Left lung (tissue), 10 donors: ENCODE measurements around the gene FRMD4A. TPM values are rescaled to one million over a fixed set of nuclear protein-coding genes. Genes with fewer than 3 reads are reported as not detected.

Source experiments
- ATAC-seq: fragments of 200-7000 bp; cut with Tn5 transposase; one replicate; pipeline ENCODE4 v1.9.1; 2020; ENCODE audit warnings: moderate library complexity
- DNase-seq, 4 donors: peaks; one replicate each; pipeline ENCODE4 v3.0.0-alpha.2; 2013 to 2020
- H3K27ac ChIP-seq, 2 donors: fragments of 200-600 bp; sonication (generic) in 1 of 2; one replicate each; pipeline versions ENCODE4 v1.5.0 to v1.8.0; 2020 to 2021
- H3K27me3 ChIP-seq, 2 donors: fragments of 200-600 bp; sonication (generic) in 1 of 2; one replicate each; pipeline versions ENCODE4 v1.5.0 to v1.8.0; 2020 to 2021
- H3K36me3 ChIP-seq, 2 donors: fragments of 200-600 bp; sonication (generic) in 1 of 2; one replicate each; pipeline versions ENCODE4 v1.5.0 to v1.8.0; 2020 to 2021
- H3K4me1 ChIP-seq, 2 donors: fragments of 200-600 bp; one replicate each; pipeline ENCODE4 v1.8.0; 2021
- H3K4me3 ChIP-seq, 2 donors: fragments of 200-600 bp; sonication (generic) in 1 of 2; one replicate each; pipeline versions ENCODE4 v1.5.0 to v1.8.0; 2020 to 2021; ENCODE audit warnings: mild to moderate bottlenecking in 1 of 2
- H3K9me3 ChIP-seq, 2 donors: fragments of 200-600 bp; sonication (generic) in 1 of 2; one replicate each; pipeline versions ENCODE4 v1.5.0 to v1.8.0; 2020 to 2021
- intact Hi-C, 2 donors: fragments of 100-400 bp; cut with DNase I; formaldehyde crosslinking; loops; one replicate each; pipeline versions ENCODE4 v1.11.2 to v1.14.2; 2022
- polyA plus RNA-seq, 6 donors: library from polyadenylated mRNA; unstranded; fragments of 120-200 nt; gene quantifications; one replicate each; pipeline ENCODE4 v1.2.1, GENCODE V29; 2013; ENCODE audit not compliant: insufficient read length in 6 of 6
- total RNA-seq, 2 donors: library from RNA; stranded (reverse); fragmentation: NEBNext Ultra II Directional; extraction: Animal tissue kit (Norgen Biotek cat#: 25700); gene quantifications; one replicate each; pipeline ENCODE4 v1.2.1, GENCODE V29; 2021
- TF ChIP-seq, protein P1 (sequence below), 2 donors: fragments of 200-600 bp; sonication (generic) in 1 of 2; IDR thresholded peaks; one replicate each; pipeline versions ENCODE4 v1.5.0 to v1.8.0; 2021; ENCODE audit warnings: antibody characterized with exemption in 2 of 2
- donor health status: DM: no; HTN: yes; CAD: no.
- donor health status: DM: no; HTN: no; CAD: no.

Gene FRMD4A
- total and polyA plus RNA-seq, 8 donors, result 33.9 to 62.8 (median 57.0) TPM

DNA sequence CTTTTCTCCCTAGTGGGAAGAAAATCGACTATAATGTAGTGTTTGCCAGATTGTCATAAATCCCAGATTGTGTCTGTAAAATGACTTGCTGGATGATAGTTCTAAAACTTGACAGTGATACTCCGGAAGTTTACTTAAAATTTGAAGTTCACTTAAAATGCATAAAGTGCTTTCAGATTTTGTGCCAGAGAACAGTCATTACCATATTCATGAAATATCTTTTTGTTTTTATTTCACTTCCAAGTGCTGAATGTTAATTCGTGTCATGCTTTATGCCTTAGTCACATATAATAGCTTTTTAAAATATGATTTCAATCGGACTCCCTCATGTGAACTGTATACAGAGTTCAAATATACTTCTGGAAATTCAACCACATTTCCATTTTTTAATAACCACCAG is 713.6 kb downstream of the FRMD4A start:
- peak in 2 of 4 donors; percentile 51 to 56 for DNase-seq
- no peaks in the 10 kb centered on the region for H3K27me3 ChIP-seq
- H3K27ac ChIP-seq, result no peak overlapping the region
- TF ChIP-seq, protein P1, sequence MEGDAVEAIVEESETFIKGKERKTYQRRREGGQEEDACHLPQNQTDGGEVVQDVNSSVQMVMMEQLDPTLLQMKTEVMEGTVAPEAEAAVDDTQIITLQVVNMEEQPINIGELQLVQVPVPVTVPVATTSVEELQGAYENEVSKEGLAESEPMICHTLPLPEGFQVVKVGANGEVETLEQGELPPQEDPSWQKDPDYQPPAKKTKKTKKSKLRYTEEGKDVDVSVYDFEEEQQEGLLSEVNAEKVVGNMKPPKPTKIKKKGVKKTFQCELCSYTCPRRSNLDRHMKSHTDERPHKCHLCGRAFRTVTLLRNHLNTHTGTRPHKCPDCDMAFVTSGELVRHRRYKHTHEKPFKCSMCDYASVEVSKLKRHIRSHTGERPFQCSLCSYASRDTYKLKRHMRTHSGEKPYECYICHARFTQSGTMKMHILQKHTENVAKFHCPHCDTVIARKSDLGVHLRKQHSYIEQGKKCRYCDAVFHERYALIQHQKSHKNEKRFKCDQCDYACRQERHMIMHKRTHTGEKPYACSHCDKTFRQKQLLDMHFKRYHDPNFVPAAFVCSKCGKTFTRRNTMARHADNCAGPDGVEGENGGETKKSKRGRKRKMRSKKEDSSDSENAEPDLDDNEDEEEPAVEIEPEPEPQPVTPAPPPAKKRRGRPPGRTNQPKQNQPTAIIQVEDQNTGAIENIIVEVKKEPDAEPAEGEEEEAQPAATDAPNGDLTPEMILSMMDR (IDR thresholded peaks at IDR 0.05), result no peak
- no peaks in the 10 kb centered on the region for H3K4me1 ChIP-seq
- H3K36me3 ChIP-seq, result peaks cover 0 to 83% of the 10 kb centered on the region in 2 donors
- intact Hi-C loops, result loop anchor here in 1 of 2 donors (10.0 kb wide), 1 partner anchor 158 kb away; no protein-coding TSS in a partner anchor
- ATAC-seq, result peak; percentile 26
- no peaks in the 10 kb centered on the region for H3K9me3 ChIP-seq
- H3K4me3 ChIP-seq, result no peak overlapping the region

DNA sequence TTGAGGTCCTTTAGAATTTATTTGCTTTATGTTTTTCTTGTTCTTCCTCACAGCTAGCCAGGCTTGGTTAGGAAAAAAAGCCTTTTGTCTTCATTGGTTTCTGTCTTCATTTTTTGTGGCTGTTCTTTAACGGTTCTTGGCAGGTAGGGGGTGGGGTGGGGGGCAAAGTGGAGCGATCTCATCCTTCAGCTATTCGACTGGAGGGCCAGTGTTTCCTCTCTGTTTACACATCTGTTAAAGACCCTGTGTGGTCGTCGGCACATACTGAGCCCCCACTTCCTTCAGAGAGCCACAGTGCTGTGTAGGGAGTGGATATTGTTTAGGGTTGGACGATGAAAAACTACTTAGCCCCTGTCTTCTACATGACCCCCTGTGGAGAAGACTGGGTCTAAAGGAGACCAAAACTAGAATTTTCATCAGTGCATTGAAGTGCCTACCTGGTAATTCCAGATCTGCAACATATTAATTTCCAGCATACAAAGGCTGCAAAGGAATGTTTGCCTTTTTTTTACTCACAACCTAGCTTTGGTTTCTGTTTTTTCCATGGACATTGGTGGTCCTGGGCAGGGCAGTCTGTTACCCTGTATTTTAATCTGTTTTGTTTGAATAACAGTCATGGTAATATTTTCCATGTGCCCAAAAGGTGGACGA is 714.9 kb downstream of the FRMD4A start:
- H3K36me3 ChIP-seq, result peaks cover 0 to 85% of the 10 kb centered on the region in 2 donors

DNA sequence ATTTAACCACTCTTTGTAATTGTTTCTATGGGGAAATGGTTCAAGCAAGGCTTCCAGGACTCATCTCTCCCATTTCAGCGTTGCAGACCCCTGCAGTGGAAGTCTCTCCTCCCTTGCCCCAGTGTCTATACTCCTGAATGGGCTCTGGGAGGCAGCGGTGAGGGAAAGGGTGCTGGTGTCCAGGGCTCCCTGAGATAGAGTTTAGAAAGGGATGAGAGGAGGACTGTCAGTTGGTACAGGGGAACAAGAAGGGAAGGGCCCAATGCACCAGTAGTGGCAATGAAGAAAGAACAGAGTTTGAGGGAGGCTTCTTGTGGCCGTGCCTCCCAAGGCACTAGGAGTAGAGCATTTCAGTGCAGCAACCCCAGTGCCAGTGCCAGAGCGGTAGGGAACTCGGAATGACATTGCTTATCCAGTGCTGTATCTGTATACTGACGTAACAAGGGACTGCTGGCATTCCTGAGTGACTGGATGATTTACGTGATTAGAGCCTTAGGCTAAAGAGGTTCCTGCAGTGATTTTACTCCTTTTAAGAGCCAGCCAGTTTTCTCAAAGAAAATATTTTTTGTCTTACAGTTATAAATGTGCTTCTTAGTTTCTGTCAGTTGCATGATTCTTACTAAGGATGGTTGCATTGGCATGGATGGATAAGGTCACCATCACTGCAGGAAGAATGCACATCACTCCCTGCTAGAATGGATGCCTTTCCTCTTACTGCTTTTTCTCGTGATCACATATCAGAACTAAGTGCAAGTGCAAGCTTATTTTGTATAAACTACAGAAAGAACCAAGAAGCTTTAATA is 716.0 kb downstream of the FRMD4A start:
- intact Hi-C loops, result loop anchor here in 1 of 2 donors (10.0 kb wide), 1 partner anchor 160 kb away; no protein-coding TSS in a partner anchor
- Histone ChIP-seq H3K27ac (no peak overlapping the region), H3K36me3 (peaks cover 0 to 86% of the 10 kb centered on the region in 2 donors), H3K4me3 (no peak overlapping the region), H3K4me1 (no peaks in the 10 kb centered on the region), H3K27me3 (no peaks in the 10 kb centered on the region), H3K9me3 (no peaks in the 10 kb centered on the region)
- ATAC-seq (no peak), DNase-seq (no peak)
- TF ChIP-seq, protein P1 (IDR thresholded peaks at IDR 0.05), result no peak

More for the DNA sequence above, 714.9 kb downstream of the FRMD4A start:
- Histone ChIP-seq H3K4me3 (no peak overlapping the region), H3K27me3 (no peaks in the 10 kb centered on the region), H3K27ac (no peak overlapping the region), H3K4me1 (no peaks in the 10 kb centered on the region), H3K9me3 (no peaks in the 10 kb centered on the region)
- no peak for ATAC-seq
- DNase-seq, result peak in 1 of 4 donors; percentile 51
- intact Hi-C loops, result loop anchor here in 1 of 2 donors (10.0 kb wide), 1 partner anchor 159 kb away; no protein-coding TSS in a partner anchor
- TF ChIP-seq, protein P1 (IDR thresholded peaks at IDR 0.05), result no peak

DNA sequence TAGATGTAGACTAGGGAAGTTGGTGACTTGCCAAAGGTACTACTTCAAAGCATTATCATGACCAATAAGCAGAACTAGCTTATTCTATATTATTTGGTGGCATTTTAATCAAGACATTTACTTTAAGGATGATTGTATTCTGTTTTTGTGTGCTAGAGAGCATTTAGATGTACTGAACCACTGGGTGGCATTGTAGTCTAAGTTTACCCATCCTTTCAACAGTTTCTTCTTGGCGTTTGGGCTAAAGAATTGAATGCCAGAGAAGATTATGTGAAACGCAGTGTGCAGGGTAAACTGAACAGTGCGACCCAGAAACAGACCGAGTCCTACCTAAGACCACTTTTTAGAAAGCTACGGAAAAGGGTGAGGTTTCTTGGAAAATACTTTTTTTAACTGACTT is 717.2 kb downstream of the FRMD4A start:
- Histone ChIP-seq H3K27me3 (no peaks in the 10 kb centered on the region), H3K4me1 (no peaks in the 10 kb centered on the region), H3K36me3 (peaks cover 0 to 86% of the 10 kb centered on the region in 2 donors), H3K4me3 (no peak overlapping the region), H3K27ac (no peak overlapping the region), H3K9me3 (no peaks in the 10 kb centered on the region)
- TF ChIP-seq, protein P1 (IDR thresholded peaks at IDR 0.05), result peak in 1 of 2 donors; percentile 12
- ATAC-seq (peak; percentile 54), DNase-seq (peak in 1 of 4 donors; percentile 76)
- intact Hi-C loops, result loop anchor here in 1 of 2 donors (10.0 kb wide), 1 partner anchor 161 kb away; no protein-coding TSS in a partner anchor
